ENCODE data around the gene DIS3L2.

The DIS3L2 gene

GRCh38 chr2:232276084-232276732 is 314.7 kb downstream of the DIS3L2 start:
- DNase-seq = no peak

- DNase-seq = no peak
These were observed 315.3 kb downstream of the DIS3L2 start for GRCh38 chr2:232276733-232277313.

- no peak for DNase-seq
These were observed 317.0 kb downstream of the DIS3L2 start for GRCh38 chr2:232278534-232278933.

- DNase-seq = no peak
These were observed 318.8 kb downstream of the DIS3L2 start for GRCh38 chr2:232280341-232280740.

GRCh38 chr2:232281858-232282507 is 320.5 kb downstream of the DIS3L2 start:
- DNase-seq = no peak

GRCh38 chr2:232282508-232283055 is 321.1 kb downstream of the DIS3L2 start:
- DNase-seq = no peak

GRCh38 chr2:232286001-232286868 is 324.7 kb downstream of the DIS3L2 start:
- DNase-seq = no peak

GRCh38 chr2:232287316-232287715 is 325.8 kb downstream of the DIS3L2 start:
- no peak for DNase-seq

GRCh38 chr2:232288489-232289030 is 327.0 kb downstream of the DIS3L2 start:
- DNase-seq = no peak

GRCh38 chr2:232290668-232291067 is 329.2 kb downstream of the DIS3L2 start:
- DNase-seq = no peak

- no peak for DNase-seq
These were observed 329.8 kb downstream of the DIS3L2 start for GRCh38 chr2:232291343-232291742.

GRCh38 chr2:232292395-232293154 is 331.1 kb downstream of the DIS3L2 start:
- DNase-seq = peak; percentile 46

GRCh38 chr2:232293191-232293590 is 331.7 kb downstream of the DIS3L2 start:
- no peak for DNase-seq

- DNase-seq = no peak
These were observed 334.5 kb downstream of the DIS3L2 start for GRCh38 chr2:232295971-232296370.

GRCh38 chr2:232296776-232297525 is 335.4 kb downstream of the DIS3L2 start:
- no peak for DNase-seq

- DNase-seq = no peak
These were observed 337.6 kb downstream of the DIS3L2 start for GRCh38 chr2:232299084-232299483.

- no peak for DNase-seq
These were observed 338.6 kb downstream of the DIS3L2 start for GRCh38 chr2:232299927-232300674.

- DNase-seq = no peak
These were observed 339.4 kb downstream of the DIS3L2 start for GRCh38 chr2:232300894-232301387.

GRCh38 chr2:232304236-232304635 is 342.7 kb downstream of the DIS3L2 start:
- DNase-seq = no peak

GRCh38 chr2:232306741-232307305 is 345.3 kb downstream of the DIS3L2 start:
- DNase-seq = no peak
